PC-3 (cell line): Measurements from ENCODE around the gene PITPNM2. TPM values are rescaled to one million over a fixed set of nuclear protein-coding genes. Genes with fewer than 3 reads are reported as not detected.
A peak's percentile ranks its signal among the peaks of the same experiment; 100 is the strongest.

Experiments used
- ATAC-seq: fragments of 200-7000 bp; cut with Tn5 transposase; 2 replicates; pipeline ENCODE4 v1.9.1; 2020; ENCODE audit warnings: mild to moderate bottlenecking, moderate library complexity
- BruUV-seq: library from RNA; stranded (reverse); fragments of 400-500 nt; replicated peaks from 2 replicates; lab custom pipeline; 2021; lab: Mats Ljungman, UMichigan
- CTCF ChIA-PET: fragments of 300-600 bp; sonication (Branson Sonifier 250); formaldehyde crosslinking; loops from one replicate; lab custom pipeline; 2022; ENCODE audit warnings: antibody characterized with exemption; lab: Charles Lee
- POLR2A ChIA-PET: fragments of 300-600 bp; sonication (Branson Sonifier 250); formaldehyde crosslinking; loops from one replicate; lab custom pipeline; 2022; ENCODE audit warnings: antibody characterized with exemption; ENCODE audit not compliant: unreplicated experiment; lab: Charles Lee
- DNase-seq: peaks from one replicate; pipeline ENCODE4 v3.0.0-alpha.2; 2015
- H2AFZ ChIP-seq: fragments of 300-600 bp; sonication (generic); 2 replicates; pipeline ENCODE4 v1.6.0; 2016; ENCODE audit warnings: antibody characterized with exemption, low read length
- H3F3A ChIP-seq: fragments of 300-600 bp; sonication (generic); one replicate; pipeline ENCODE4 v1.6.0; 2017; ENCODE audit warnings: antibody characterized with exemption, low read length, control low read depth, mild to moderate bottlenecking; ENCODE audit not compliant: unreplicated experiment
- H3K27ac ChIP-seq: fragments of 300-600 bp; sonication (generic); 2 replicates; pipeline ENCODE4 v1.5.1; 2016; ENCODE audit warnings: mild to moderate bottlenecking, low read length
- H3K27me3 ChIP-seq: fragments of 300-600 bp; sonication (generic); 2 replicates; pipeline ENCODE4 v1.6.1; 2016; ENCODE audit warnings: low read length, mixed read lengths
- H3K36me3 ChIP-seq: fragments of 300-600 bp; sonication (generic); 2 replicates; pipeline ENCODE4 v1.6.1; 2016; ENCODE audit warnings: low read depth, mixed run types, low read length, mixed read lengths
- H3K4me1 ChIP-seq: fragments of 300-600 bp; sonication (generic); 2 replicates; pipeline ENCODE4 v1.5.1; 2016; ENCODE audit warnings: low read length; ENCODE audit not compliant: insufficient read depth
- H3K4me2 ChIP-seq: fragments of 300-600 bp; sonication (generic); 2 replicates; pipeline ENCODE4 v1.6.0; 2016; ENCODE audit warnings: low read length
- H3K4me3 ChIP-seq: fragments of 300-600 bp; sonication (generic); 2 replicates; pipeline ENCODE4 v1.5.1; 2016; ENCODE audit warnings: mild to moderate bottlenecking, low read length, mixed read lengths
- H3K79me2 ChIP-seq: fragments of 300-600 bp; sonication (generic); 2 replicates; pipeline ENCODE4 v1.6.1; 2017; ENCODE audit warnings: low read length, mixed read lengths
- H3K9ac ChIP-seq: fragments of 300-600 bp; sonication (generic); 2 replicates; pipeline ENCODE4 v1.6.0; 2016; ENCODE audit warnings: mild to moderate bottlenecking, low read length
- H3K9me2 ChIP-seq: fragments of 300-600 bp; sonication (generic); replicated peaks from 2 replicates; pipeline ENCODE4 v1.6.1; 2016; ENCODE audit warnings: mixed run types, low read length, mixed read lengths
- H3K9me3 ChIP-seq: fragments of 300-600 bp; sonication (generic); 2 replicates; pipeline ENCODE4 v1.6.1; 2016; ENCODE audit warnings: low read length, mixed read lengths
- H4K20me1 ChIP-seq: fragments of 300-600 bp; sonication (generic); 2 replicates; pipeline ENCODE4 v1.6.1; 2016; ENCODE audit warnings: low read length, mixed read lengths
- CTCF ChIP-seq: fragments of 300-600 bp; sonication (generic); conservative IDR thresholded peaks from 2 replicates; pipeline ENCODE4 v1.5.1; 2017; ENCODE audit warnings: antibody characterized with exemption, low read depth, mild to moderate bottlenecking, low read length
- EZH2 ChIP-seq: fragments of 300-600 bp; sonication (generic); IDR thresholded peaks from one replicate; pipeline ENCODE4 v1.6.1; 2017; ENCODE audit warnings: antibody characterized with exemption, mild to moderate bottlenecking, low read length; ENCODE audit not compliant: unreplicated experiment
- EZH2phosphoT487 ChIP-seq: fragments of 300-600 bp; sonication (generic); IDR thresholded peaks from 2 replicates; pipeline ENCODE4 v1.6.1; 2018; ENCODE audit warnings: mild to moderate bottlenecking, antibody characterized with exemption, low read length, borderline replicate concordance
- intact Hi-C: fragments of 100-400 bp; cut with micrococcal nuclease; formaldehyde crosslinking; loops from 2 replicates; pipeline ENCODE4 v1.9.0; 2023
- total RNA-seq: library from RNA; depleted of rRNA; stranded (reverse); fragments of >200 nt; gene quantifications from 2 replicates; pipeline ENCODE4 v1.2.3, GENCODE V29; 2014

The PITPNM2 gene
- total RNA-seq, 1 experiment from 2014 or later: 5.6 TPM

- TF ChIP-seq EZH2phosphoT487 (no peak), EZH2 (no peak), CTCF (no peak)
- H3K9me2 ChIP-seq: no peaks in the 10 kb centered on the region
- H3K9ac ChIP-seq: no peak overlapping the region
- no peaks in the 10 kb centered on the region for H3K36me3 ChIP-seq
- intact Hi-C loops: no loop called here
- no peak overlapping the region for H3K4me3 ChIP-seq
- POLR2A ChIA-PET: interaction anchor here (0.5 kb wide), 1 partner anchor 31 kb away, joined by 3 read pairs; no protein-coding TSS in a partner anchor
- no peaks in the 10 kb centered on the region for H3K27me3 ChIP-seq
- no peak overlapping the region for H3K27ac ChIP-seq
- no peak overlapping the region for H2AFZ ChIP-seq
- ATAC-seq (no peak), DNase-seq (no peak)
- H3K9me3 ChIP-seq: no peaks in the 10 kb centered on the region
- BruUV-seq: no TSS peak
- no peaks in the 10 kb centered on the region for H3F3A ChIP-seq
- H3K79me2 ChIP-seq: peaks cover 4% of the 10 kb centered on the region; the same call in 1 of the 2 replicates
- CTCF ChIA-PET: no interaction called here
- H3K4me2 ChIP-seq: no peak overlapping the region
- peaks cover 27% of the 10 kb centered on the region for H3K4me1 ChIP-seq
- no peaks in the 10 kb centered on the region for H4K20me1 ChIP-seq
These were observed 28.3 kb downstream of the PITPNM2 start for GRCh38 chr12:123122626-123123025.

GRCh38 chr12:123121670-123122069 is 29.2 kb downstream of the PITPNM2 start:
- ATAC-seq (no peak), DNase-seq (no peak)
- ChIA-PET POLR2A (interaction anchor here (0.6 kb wide), 1 partner anchor 522 kb away, joined by 4 read pairs; no protein-coding TSS in a partner anchor), CTCF (no interaction called here)
- no peaks in the 10 kb centered on the region for H4K20me1 ChIP-seq
- no peak overlapping the region for H3K27ac ChIP-seq
- intact Hi-C loops: no loop called here
- peaks cover 4% of the 10 kb centered on the region; the same call in 1 of the 2 replicates for H3K79me2 ChIP-seq
- H3F3A ChIP-seq: no peaks in the 10 kb centered on the region
- no peaks in the 10 kb centered on the region for H3K36me3 ChIP-seq
- H3K4me1 ChIP-seq: peaks cover 19% of the 10 kb centered on the region
- no peaks in the 10 kb centered on the region for H3K9me3 ChIP-seq
- no peaks in the 10 kb centered on the region for H3K9me2 ChIP-seq
- H3K4me2 ChIP-seq: no peak overlapping the region
- no TSS peak for BruUV-seq
- no peak for TF ChIP-seq CTCF
- no peak for TF ChIP-seq EZH2
- no peak for TF ChIP-seq EZH2phosphoT487
- no peak overlapping the region for H3K9ac ChIP-seq
- H3K4me3 ChIP-seq: no peak overlapping the region
- H2AFZ ChIP-seq: no peak overlapping the region
- H3K27me3 ChIP-seq: no peaks in the 10 kb centered on the region

- no peak overlapping the region for H3K9ac ChIP-seq
- H3K79me2 ChIP-seq: peaks cover 4% of the 10 kb centered on the region; the same call in 1 of the 2 replicates
- intact Hi-C loops: no loop called here
- ATAC-seq: peak; percentile 44
- H3F3A ChIP-seq: no peaks in the 10 kb centered on the region
- no peak overlapping the region; the same call in 1 of the 2 replicates for H3K4me2 ChIP-seq
- peaks cover 18% of the 10 kb centered on the region for H3K4me1 ChIP-seq
- H2AFZ ChIP-seq: no peak overlapping the region
- H3K27me3 ChIP-seq: no peaks in the 10 kb centered on the region
- TF ChIP-seq CTCF: no peak
- ChIA-PET CTCF (no interaction called here), POLR2A (no interaction called here)
- H4K20me1 ChIP-seq: no peaks in the 10 kb centered on the region
- no peaks in the 10 kb centered on the region for H3K36me3 ChIP-seq
- H3K9me3 ChIP-seq: no peaks in the 10 kb centered on the region
- BruUV-seq: no TSS peak
- H3K27ac ChIP-seq: peak overlapping the region; percentile 39; the same call in 1 of the 2 replicates
- H3K4me3 ChIP-seq: no peak overlapping the region
- DNase-seq: peak; percentile 40
- H3K9me2 ChIP-seq: no peaks in the 10 kb centered on the region
These were observed 30.3 kb downstream of the PITPNM2 start for GRCh38 chr12:123120452-123121166.
